HG03439 (cell line): Measurements from ENCODE around the gene MB21D2.
"Not testable (repeated sequence)": the region's sequence is repeated elsewhere in the genome, so short reads cannot be mapped to it uniquely, and the experiment has no call there.

Experiments
- ATAC-seq: cut with Tn5 transposase; IDR thresholded peaks from one replicate; pipeline ENCODE4 v1.9.1; 2021; ENCODE audit warnings: mild to moderate bottlenecking, moderate library complexity; ENCODE audit not compliant: unreplicated experiment

MB21D2 gene, protein sequence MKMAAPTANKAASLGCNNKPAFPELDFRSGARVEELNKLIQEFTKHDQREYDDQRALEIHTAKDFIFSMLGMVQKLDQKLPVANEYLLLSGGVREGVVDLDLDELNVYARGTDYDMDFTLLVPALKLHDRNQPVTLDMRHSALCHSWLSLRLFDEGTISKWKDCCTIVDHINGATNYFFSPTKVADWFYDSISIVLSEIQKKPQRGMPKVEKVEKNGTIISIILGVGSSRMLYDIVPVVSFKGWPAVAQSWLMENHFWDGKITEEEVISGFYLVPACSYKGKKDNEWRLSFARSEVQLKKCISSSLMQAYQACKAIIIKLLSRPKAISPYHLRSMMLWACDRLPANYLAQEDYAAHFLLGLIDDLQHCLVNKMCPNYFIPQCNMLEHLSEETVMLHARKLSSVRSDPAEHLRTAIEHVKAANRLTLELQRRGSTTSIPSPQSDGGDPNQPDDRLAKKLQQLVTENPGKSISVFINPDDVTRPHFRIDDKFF

DNA sequence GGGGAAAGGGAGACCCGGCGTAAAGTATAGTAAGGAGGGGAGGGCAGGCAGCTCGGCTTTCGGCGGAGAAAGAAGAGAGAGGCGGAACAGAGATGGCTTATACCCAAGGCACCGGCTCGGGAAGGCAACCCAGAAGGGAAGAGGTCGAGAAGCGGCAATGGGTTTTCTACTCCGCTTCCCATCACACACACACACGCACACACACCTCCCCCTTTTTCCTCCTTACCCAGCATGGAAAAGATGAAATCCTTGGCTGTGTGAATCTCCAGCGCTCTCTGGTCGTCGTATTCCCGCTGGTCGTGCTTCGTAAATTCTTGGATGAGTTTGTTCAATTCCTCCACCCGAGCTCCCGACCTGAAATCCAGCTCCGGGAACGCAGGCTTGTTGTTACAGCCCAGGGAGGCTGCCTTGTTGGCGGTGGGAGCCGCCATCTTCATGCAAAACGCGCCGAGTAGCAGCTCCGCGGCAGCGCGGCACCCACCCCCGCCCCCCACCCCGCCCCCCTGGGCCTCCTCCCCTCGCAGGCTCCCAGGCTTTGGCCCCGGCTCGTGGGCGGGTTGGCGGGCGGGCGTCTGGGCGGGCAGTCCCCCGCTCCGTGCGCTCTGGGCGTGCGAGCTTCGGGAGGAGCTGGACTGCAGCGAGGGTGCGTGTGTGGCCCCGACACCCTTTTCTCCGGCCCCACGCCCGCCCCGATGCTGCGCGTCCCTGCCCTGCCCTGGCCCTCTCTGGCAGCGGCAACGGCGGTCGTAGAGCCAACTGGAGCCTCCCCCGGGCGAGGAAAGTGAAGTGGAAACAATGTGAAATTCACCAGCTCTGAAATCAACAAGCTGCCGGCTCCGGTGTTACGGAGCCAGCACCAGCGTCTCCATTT is at the start of gene MB21D2:
TSS of gene MB21D2 (minus strand) at position 453 of the 871 bp plus-strand sequence. CDS start at position 437, 16 bp downstream.
- peak; percentile 65 for ATAC-seq

DNA sequence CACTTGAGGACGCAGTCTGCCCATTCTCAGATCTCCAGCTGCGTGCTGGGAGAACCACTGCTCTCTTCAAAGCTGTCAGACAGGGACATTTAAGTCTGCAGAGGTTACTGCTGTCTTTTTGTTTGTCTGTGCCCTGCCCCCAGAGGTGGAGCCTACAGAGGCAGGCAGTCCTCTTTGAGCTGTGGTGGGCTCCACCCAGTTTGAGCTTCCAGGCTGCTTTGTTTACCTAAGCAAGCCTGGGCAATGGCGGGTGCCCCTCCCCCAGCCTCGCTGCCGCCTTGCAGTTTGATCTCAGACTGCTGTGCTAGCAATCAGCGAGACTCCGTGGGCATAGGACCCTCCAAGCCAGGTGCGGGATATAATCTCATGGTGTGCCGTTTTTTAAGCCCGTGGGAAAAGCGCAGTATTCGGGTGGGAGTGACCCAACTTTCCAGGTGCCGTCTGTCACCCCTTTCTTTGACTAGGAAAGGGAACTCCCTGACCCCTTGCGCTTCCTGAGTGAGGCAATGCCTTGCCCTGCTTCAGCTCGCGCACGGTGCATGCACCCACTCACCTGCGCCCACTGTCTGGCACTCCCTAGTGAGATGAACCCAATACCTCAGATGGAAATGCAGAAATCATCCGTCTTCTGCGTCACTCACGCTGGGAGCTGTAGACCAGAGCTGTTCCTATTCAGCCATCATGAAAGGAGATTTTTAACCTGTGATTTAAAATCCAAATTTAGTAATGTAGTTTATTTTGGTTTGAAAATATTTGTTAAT is 47.5 kb upstream of the MB21D2 start:
- not testable (repeated sequence) for ATAC-seq

DNA sequence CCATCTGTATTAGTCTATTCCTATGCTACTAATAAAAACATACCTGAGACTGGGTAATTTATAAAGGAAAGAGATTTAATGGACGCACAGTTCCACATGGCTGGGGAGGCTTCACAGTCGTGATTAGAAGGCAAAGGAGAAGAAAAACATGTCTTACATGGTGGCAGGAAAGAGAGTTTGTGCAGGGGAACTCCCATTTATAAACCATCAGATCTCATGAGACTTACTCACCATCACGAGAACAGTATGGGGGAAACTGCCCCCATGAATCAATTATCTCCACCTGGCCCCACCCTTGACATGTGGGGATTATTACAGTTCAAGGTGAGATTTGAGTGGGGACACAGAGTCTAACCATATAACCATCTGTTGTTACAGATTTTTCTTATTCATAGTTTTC is 42.1 kb upstream of the MB21D2 start:
- ATAC-seq, result no peak

DNA sequence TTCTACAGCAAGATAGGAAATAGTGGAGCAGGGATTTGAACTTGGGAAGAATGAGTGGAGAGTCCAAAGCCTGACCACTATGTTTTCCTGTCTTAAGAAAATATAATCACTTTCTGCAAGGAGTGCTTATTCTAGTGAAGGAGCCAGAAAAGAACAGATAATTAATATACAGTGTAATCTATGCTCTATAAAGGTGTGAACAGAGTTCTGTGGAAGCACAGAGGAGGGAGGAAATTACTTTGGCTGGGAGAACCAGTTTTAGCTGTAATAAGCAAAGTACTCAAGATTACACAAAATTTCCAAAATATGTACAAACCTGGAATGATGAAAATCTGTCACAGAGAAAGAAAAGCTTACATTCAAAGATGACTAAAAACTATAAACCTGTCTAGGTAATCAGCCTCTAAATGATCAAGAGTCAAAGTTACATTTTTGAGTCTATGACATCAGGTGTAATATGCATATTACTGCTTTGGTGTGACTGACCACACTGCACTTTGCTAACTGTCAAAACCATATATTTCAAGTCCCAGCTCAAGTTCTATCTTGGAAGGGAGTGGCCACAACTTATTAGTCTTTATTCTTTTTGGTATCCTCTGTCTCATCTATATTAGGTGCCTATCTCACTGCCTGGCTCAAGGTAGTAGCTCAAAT is 40.7 kb upstream of the MB21D2 start:
- ATAC-seq, result no peak

DNA sequence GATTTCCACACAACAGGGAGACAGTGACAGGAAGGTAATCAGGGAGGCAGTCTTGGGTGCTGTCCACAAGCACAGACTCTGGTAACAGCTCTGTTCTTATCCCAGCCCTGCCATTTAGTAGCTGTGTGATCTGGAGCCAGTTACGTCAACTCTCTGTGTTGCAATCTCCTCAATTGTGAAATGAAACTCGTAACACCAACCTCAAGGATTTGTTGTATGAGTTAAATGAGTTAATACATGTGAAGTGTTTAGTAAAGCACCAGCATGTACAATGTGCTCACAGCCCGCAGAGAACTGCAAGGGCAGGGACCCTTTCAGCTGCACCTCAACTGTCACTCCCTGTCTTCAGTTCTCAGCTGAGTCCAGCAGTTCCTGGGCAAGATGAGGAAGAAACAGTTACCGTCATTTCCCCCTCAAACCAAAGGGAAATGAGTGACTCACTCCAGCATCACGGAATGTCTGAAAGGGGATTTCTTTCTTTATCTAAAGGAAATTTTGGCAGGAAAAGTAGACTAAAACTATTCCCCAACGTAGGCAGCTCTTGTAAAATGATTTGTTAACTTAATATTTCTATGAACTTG is 39.9 kb upstream of the MB21D2 start:
- ATAC-seq, result no peak

DNA sequence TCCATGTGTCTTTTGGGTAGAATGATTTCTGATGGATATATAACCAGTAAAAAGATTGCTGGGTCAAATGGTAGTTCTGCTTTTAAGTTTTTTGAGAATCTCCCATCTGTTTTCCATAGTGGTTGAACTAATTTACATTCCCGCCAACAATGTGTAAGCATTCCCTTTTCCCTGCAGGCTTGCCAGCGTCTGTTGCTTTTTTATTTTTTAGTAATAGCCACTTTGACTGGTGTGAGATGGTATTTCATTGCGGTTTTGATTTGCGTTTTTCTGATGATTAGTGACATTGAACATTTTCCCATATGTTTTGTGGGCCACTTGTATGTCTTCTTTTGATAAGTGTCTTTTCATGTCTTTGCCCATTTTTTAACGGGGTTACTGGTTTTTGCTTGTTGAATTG is 36.3 kb upstream of the MB21D2 start:
- ATAC-seq, result no peak

DNA sequence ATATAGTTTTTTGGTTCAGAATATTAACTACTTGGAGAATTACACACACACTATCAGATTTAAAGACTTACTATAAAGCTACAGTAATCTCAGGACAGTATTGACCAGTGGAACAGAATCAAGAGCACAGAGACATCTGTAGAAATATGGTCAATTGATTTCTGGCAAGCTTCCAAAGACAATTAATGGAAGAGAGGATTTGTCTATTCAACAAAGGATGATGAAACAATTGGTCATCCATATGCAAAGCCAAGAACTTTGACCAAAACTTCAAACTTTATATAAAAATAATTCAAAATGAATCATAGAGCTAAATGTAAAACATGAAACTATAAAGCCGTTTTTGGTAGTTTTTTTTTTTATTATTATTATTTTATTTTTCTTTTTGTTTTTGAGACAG is 29.8 kb upstream of the MB21D2 start:
- no peak for ATAC-seq

DNA sequence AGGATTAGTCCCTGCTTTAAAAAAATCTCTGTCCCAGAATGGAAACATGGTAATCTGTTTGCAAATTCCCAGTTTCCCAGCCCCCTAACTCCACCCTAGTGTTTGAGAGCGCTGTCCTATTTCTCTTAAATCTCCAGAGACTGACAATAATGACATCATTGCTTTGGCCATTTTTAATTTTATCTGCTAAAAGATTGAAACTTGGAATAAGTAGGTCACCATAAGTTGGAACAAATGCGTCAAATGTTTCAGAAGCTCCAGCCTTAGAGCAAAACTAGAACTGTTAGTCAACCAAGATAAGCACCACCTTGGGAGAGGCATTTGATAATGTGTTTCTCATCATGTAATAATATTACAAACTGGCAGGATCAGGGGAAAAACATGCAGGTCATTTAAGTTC is 25.7 kb upstream of the MB21D2 start:
- ATAC-seq, result no peak

DNA sequence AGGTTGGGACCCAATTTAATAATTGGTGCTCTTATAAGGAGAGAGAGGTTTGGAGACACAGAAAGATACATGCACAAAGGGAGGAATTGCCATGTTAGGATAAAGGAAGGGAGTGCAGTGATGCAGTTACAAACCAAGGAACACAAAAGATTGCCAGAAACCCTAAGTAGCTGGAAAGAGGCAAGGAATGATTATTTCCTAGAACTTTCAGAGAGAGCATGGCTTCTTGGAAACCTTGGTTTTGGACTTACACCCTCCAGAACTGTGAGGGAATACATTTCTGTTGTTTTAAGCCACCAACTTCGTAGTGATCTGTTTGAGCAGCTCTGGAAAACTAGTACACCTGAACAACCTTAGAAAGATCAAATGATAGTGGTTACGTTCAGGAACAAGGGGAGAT is 25.0 kb upstream of the MB21D2 start:
- no peak for ATAC-seq

DNA sequence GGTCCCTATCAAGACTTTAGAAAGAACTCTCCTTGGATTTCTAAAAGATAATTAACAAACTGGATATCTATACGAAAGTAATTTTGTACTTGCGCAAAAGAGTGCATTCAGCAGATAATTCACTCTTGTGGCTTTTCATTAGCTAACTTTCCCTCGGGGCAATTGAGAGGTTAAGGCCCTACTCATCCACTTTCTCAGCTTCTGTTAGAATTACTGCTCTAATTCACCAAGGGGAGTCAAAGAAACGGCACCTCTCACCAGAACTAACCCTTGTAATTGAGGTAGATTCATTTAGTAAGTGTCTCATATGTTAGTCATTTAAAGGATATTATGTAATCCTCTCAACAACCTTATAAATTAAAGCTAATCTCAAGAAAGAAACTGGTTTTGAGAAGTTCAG is 22.5 kb upstream of the MB21D2 start:
- no peak for ATAC-seq

DNA sequence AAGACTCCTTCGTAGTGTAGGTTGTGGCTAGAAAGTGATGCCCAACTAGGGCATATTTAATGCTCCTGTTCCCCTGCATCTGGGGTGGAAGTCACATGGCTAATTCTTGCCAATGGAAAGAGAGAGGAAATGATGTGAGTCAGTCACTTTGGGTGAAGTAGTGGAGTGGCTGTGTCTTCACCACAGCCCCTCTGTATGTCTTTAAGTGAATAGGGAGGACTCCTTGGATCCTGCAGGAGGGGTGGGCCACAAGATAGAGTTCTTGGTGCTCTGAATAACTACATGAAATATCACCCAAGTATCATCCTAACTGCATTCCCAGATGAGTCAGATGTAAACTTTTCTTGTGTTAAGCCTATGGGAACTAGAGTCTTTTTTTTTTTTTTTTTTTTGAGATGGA is 17.8 kb upstream of the MB21D2 start:
- ATAC-seq, result no peak

DNA sequence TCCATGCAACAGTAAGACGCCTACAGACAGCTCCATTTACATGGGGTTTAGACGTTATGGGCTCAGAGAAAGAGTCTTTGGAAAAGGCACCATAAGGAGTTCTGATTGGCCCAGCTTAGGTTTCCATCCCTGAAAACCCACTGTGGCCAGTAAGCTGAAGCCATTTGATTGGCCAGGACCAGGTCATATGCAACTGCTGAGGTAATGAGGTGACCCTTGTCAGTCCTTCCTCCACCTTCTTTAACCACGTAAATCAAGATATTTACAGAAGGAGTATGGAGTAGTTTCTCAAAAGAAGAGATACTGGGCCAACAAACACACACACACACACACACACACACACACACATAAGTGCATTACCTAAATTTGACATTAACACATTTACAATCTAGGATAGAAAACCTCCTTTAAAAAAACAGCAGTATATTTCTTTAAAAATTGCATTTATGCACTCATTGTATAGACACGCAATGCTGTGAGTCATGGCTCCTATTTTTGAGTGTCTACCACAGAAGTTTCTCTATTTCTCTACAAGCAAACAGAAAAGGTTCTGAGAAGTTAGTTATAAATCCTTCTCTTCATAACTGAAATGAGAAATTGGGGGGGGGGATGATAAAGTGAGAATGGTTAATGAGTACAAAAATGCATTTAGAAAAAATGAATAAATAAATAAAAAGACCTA is 16.3 kb upstream of the MB21D2 start:
- ATAC-seq, result no peak

DNA sequence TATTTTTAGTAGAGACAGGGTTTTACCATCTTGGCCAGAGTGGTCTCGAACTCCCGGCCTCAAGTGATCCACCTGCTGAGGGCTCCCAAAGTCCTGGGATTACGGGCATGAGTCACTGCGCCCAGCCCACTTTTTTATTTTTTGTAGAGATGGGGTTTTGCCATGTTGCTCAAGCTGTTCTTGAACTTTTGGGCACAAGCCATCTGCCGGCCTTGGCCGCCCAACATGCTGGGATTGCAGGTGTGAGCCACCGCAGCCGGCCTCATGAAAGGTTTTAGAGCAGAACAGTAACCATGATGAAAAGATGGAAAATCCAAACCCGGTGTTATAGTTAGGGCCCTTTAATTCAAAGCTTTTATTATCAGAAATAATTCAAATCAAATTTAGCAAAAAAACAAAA is 15.6 kb upstream of the MB21D2 start:
- no peak for ATAC-seq

DNA sequence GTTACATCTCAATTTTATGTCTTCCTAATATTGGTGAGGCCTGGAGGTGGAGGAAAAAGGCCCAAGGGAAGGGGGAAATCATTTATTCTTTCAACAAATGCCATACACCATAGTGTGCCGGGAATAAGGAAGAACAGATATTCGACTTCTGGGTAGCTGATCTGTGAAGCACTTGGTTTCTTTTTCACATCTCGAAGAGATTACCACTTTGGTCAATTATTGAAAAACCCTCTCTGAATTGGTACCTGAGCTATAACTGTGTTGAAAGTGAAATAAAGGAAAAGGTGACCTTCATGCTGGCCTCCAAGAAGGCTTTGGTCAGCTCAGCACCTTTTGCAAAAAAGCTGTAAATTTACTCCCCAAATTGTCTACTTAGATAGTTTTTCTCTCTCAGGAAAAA is 14.2 kb upstream of the MB21D2 start:
- no peak for ATAC-seq

DNA sequence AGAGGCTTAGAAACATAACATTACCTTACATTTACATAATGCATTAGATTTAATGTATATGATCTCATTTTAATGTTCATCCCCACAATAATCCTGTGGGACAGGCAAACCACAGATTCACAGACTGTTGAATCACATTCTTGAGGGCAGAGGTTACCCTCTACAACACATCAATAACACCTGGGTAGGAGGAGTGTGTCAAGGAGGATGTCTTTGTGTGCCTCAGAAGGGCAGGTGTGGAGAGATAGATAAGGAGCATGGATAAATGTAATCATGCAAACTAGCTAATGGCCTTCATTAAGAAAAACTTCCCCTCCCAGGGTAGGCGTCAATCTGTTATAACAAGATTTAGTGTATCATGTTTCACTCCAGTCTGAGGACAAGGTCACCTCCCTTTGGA is 12.9 kb upstream of the MB21D2 start:
- ATAC-seq, result no peak

DNA sequence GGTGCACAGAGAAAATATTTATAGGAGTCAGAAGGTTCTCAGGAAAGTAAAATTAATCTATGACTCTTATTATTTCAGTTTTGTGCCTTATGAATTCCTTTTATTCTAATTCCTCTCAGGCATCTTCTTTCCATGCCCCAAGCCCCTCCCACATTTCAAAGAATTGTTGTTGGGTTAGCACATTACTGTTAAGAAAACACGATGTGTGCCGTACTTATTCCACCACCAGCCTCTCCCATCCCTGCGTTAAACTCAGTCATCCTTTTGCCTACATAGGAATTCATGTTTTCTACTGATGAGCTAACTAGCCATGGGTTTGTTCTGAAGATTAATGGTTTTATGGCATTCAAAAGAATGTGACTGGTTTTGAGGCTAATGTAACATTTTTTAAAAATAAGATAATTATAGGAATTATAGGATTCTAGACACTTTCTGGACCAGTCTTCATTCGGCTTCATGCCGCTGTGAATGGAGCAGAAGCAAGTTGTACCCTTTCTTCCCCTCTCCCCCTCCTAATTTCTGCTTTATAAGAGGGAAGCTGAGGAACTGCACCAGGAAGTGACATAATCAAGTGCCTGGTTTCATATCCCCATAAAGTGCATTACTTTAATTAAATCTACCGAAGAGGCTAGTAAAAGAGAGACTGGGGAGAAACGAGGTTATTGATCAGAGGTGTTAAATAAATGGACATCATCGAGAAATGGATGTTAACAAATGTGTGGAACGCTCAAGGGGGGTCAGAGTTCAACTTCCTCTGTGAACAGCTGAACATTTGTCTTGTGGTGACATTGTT is 12.3 kb upstream of the MB21D2 start:
- no peak for ATAC-seq

DNA sequence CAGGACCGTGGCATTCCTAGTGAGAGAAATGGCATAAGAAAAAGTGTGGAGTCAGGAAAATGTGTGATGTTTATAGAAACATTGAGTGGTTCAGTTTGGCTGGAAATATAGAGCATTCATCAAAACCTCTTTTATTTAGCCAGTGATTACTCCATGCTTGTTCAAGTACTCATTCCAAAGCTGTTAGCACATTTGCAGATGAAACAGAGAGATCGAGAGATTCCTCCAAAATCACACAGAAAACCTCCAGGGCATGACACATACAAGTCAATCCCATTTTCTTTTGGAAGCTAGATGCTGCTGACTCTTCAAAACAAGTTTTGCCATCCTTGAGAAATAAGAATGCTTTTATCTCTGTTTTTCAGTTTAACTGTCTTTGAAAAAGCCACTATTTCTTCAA is 11.5 kb upstream of the MB21D2 start:
- ATAC-seq, result no peak

DNA sequence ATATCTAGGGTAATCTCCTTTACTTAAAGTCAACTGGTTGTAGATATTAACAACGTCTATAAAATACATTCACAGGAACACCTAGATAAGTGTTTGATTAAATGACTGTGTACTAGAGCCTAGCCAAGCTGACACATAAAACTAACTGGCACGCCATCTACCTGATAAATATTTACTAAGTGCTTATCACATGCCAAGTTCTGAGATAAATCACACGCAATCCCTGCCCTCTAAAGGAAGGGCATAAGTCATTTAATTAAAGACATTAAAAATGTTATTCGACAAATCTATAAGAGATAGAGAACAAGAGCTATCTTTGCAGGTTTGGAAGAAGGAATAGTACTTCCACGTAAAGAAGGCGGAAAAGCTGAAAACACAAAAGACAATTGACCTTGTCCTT is 11.1 kb upstream of the MB21D2 start:
- no peak for ATAC-seq

DNA sequence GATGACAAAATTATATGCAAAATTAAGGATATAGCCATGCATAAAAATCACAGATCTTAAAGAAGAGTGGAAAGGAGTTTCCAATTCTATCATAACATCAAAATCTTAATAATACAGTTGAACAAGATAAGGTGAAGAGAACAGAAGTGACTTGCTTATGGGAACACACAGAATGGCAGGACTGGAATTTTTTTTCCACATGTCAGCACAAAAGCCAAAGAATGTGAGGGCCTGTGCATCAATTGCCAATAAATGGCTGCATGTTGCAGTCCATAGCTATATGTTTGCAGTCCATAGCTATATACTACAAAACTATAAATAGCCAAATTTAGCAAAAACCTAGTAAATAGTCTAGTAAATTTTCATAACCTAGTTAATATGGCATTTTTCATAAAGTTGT is 10.4 kb upstream of the MB21D2 start:
- ATAC-seq, result no peak
